Fibroblast of villous mesenchyme (primary cell): ENCODE data around the gene CTDNEP1. TPM values are rescaled to one million over a fixed set of nuclear protein-coding genes. Genes with fewer than 3 reads are reported as not detected.

Source experiments
- DNase-seq: peaks from one replicate; pipeline ENCODE4 v3.0.0-alpha.2; 2010; ENCODE audit warnings: low read depth
- H3K4me3 ChIP-seq: 2 replicates; pipeline ENCODE4 v1.5.1; 2011; ENCODE audit warnings: low read depth, mild to moderate bottlenecking, low read length
- small RNA-seq: library from RNA; depleted of rRNA; stranded (forward); fragments of <200 nt; gene quantifications from one replicate; pipeline ENCODE3, GENCODE V24; 2012
- total RNA-seq: library from RNA; depleted of rRNA; stranded (reverse); fragments of >200 nt; gene quantifications from 2 replicates; pipeline ENCODE4 v1.2.3, GENCODE V29; 2012
- TF ChIP-seq, protein P1 (sequence below): IDR thresholded peaks from 2 replicates; pipeline ENCODE4 v1.5.1; 2012; ENCODE audit warnings: low read depth, mild to moderate bottlenecking, low read length; ENCODE audit not compliant: insufficient read depth

Gene CTDNEP1
- total RNA-seq, 1 donor = 34.1 TPM

DNA sequence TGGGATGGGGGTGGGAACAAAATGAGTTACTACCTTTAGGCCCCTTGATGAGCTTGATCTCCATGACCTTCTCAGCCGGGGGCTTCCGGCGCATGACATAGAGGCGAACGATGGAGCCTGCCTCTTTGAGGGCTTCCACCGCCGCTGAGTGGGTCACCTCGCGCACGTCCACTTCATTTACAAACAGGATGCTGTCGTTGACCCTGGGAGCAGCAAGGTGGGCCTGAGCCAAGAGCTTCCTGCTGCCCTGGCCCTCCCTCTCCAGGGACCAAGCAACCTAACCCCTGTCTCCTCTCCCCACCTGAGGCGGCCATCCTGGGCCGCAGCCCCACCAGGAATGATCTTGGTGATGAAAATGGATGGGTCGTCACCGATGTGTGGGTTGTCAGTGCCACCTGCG is 48.1 kb downstream of the CTDNEP1 start:
- TF ChIP-seq, protein P1, sequence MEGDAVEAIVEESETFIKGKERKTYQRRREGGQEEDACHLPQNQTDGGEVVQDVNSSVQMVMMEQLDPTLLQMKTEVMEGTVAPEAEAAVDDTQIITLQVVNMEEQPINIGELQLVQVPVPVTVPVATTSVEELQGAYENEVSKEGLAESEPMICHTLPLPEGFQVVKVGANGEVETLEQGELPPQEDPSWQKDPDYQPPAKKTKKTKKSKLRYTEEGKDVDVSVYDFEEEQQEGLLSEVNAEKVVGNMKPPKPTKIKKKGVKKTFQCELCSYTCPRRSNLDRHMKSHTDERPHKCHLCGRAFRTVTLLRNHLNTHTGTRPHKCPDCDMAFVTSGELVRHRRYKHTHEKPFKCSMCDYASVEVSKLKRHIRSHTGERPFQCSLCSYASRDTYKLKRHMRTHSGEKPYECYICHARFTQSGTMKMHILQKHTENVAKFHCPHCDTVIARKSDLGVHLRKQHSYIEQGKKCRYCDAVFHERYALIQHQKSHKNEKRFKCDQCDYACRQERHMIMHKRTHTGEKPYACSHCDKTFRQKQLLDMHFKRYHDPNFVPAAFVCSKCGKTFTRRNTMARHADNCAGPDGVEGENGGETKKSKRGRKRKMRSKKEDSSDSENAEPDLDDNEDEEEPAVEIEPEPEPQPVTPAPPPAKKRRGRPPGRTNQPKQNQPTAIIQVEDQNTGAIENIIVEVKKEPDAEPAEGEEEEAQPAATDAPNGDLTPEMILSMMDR = no peak
- H3K4me3 ChIP-seq = no peak overlapping the region
- DNase-seq = no peak

- no peak for DNase-seq
- TF ChIP-seq, protein P1 = no peak
- H3K4me3 ChIP-seq = no peak overlapping the region
Measured at GRCh38 chr17:7196651-7197401, 54.7 kb downstream of the CTDNEP1 start.

- DNase-seq = no peak
- TF ChIP-seq, protein P1 = no peak
Measured at GRCh38 chr17:7195971-7196370, 55.6 kb downstream of the CTDNEP1 start.

More at GRCh38 chr17:7195971-7196370, 55.6 kb downstream of the CTDNEP1 start:
- H3K4me3 ChIP-seq = no peak overlapping the region

Small RNA genes lying within 50 kb of the gene (small RNA-seq; reads per million reads assigned to genes)
- gene MIR324 (223 reads per million, percentile 98 among the genes with 10 or more reads in this experiment), gene RF00019 (not detected)

Other genes with a start within 250 kb of the CTDNEP1 start
- 27.4 and 33.7 TPM in 2 replicates for gene RNASEK, start 239.1 kb downstream of the CTDNEP1 start, total RNA-seq
- not detected in 2 replicates for gene BCL6B, start 228.7 kb downstream of the CTDNEP1 start, total RNA-seq
- gene SLC16A13, start 215.7 kb downstream of the CTDNEP1 start, total RNA-seq = 1.3 TPM in 2 replicates
- gene SLC16A11, start 207.6 kb downstream of the CTDNEP1 start, total RNA-seq = not detected in 2 replicates
- not detected in 2 replicates for gene CLEC10A, start 171.5 kb downstream of the CTDNEP1 start, total RNA-seq
- not detected in 2 replicates for gene ASGR2, start 136.9 kb downstream of the CTDNEP1 start, total RNA-seq
- 0.43 and 0.64 TPM in 2 replicates for gene ASGR1, start 72.4 kb downstream of the CTDNEP1 start, total RNA-seq
- gene DLG4, start 31.9 kb downstream of the CTDNEP1 start, total RNA-seq = 10.6 and 14.2 TPM in 2 replicates
- gene ACADVL, start 31.8 kb downstream of the CTDNEP1 start, total RNA-seq = 171 and 255 TPM in 2 replicates
- gene DVL2, start 17.2 kb downstream of the CTDNEP1 start, total RNA-seq = 102 and 105 TPM in 2 replicates
- 51.8 and 54.1 TPM in 2 replicates for gene PHF23, start 12.3 kb downstream of the CTDNEP1 start, total RNA-seq
- 225 and 265 TPM in 2 replicates for gene GABARAP, start 9.3 kb downstream of the CTDNEP1 start, total RNA-seq
- 29.6 and 36.3 TPM in 2 replicates for gene ELP5, start 481 bp upstream of the CTDNEP1 start, total RNA-seq
- gene CLDN7, start 10.7 kb upstream of the CTDNEP1 start, total RNA-seq = 2.9 and 5.2 TPM in 2 replicates
- gene SLC2A4, start 30.0 kb upstream of the CTDNEP1 start, total RNA-seq = under 0.01 TPM in 1 of 2 replicates, not detected in the other
- gene YBX2, start 42.9 kb upstream of the CTDNEP1 start, total RNA-seq = not detected in 2 replicates
- 607 and 641 TPM in 2 replicates for gene EIF5A, start 55.9 kb upstream of the CTDNEP1 start, total RNA-seq
- gene GPS2, start 63.6 kb upstream of the CTDNEP1 start, total RNA-seq = 34.1 and 45.3 TPM in 2 replicates
- 15.1 and 19.4 TPM in 2 replicates for gene NEURL4, start 77.6 kb upstream of the CTDNEP1 start, total RNA-seq
- 1.9 and 3.9 TPM in 2 replicates for gene ACAP1, start 84.8 kb upstream of the CTDNEP1 start, total RNA-seq
- gene KCTD11, start 100.4 kb upstream of the CTDNEP1 start, total RNA-seq = 7.4 and 8.6 TPM in 2 replicates
- not detected in 2 replicates for gene TMEM95, start 103.4 kb upstream of the CTDNEP1 start, total RNA-seq
- gene TNK1, start 129.4 kb upstream of the CTDNEP1 start, total RNA-seq = under 0.01 and 2.2 TPM in 2 replicates
- gene PLSCR3, start 142.8 kb upstream of the CTDNEP1 start, total RNA-seq = 16.8 and 28.3 TPM in 2 replicates
- gene TMEM256, start 152.4 kb upstream of the CTDNEP1 start, total RNA-seq = 147 and 162 TPM in 2 replicates
- 8.1 and 9.5 TPM in 2 replicates for gene NLGN2, start 156.1 kb upstream of the CTDNEP1 start, total RNA-seq
- gene SPEM1, start 168.6 kb upstream of the CTDNEP1 start, total RNA-seq = not detected in 2 replicates
- gene SPEM2, start 173.9 kb upstream of the CTDNEP1 start, total RNA-seq = not detected in 2 replicates
- not detected in 2 replicates for gene SPEM3, start 177.1 kb upstream of the CTDNEP1 start, total RNA-seq
- gene TMEM102, start 183.7 kb upstream of the CTDNEP1 start, total RNA-seq = 2.6 and 3.0 TPM in 2 replicates
- gene FGF11, start 187.8 kb upstream of the CTDNEP1 start, total RNA-seq = 0.32 and 3.9 TPM in 2 replicates
- gene CHRNB1, start 193.3 kb upstream of the CTDNEP1 start, total RNA-seq = 6.1 and 6.9 TPM in 2 replicates
- gene ZBTB4, start 227.9 kb upstream of the CTDNEP1 start, total RNA-seq = 30.0 and 37.1 TPM in 2 replicates
- gene SLC35G6, start 229.7 kb upstream of the CTDNEP1 start, total RNA-seq = not detected in 2 replicates
- 118 and 127 TPM in 2 replicates for gene POLR2A, start 232.6 kb upstream of the CTDNEP1 start, total RNA-seq